ENCODE measurements around the gene SYNDIG1.

Gene SYNDIG1

GRCh38 chr20:24700166-24700860, 230.9 kb downstream of the SYNDIG1 start:
- DNase-seq = no peak

- no peak for DNase-seq
Measured at GRCh38 chr20:24701027-24701426, 231.6 kb downstream of the SYNDIG1 start.

GRCh38 chr20:24701668-24702067, 232.2 kb downstream of the SYNDIG1 start:
- DNase-seq = no peak

GRCh38 chr20:24702501-24703283, 233.3 kb downstream of the SYNDIG1 start:
- DNase-seq = no peak

- no peak for DNase-seq
Measured at GRCh38 chr20:24703284-24703610, 233.8 kb downstream of the SYNDIG1 start.

- no peak for DNase-seq
Measured at GRCh38 chr20:24704899-24705298, 235.5 kb downstream of the SYNDIG1 start.

- no peak for DNase-seq
Measured at GRCh38 chr20:24705486-24705885, 236.1 kb downstream of the SYNDIG1 start.

GRCh38 chr20:24708411-24709295, 239.2 kb downstream of the SYNDIG1 start:
- DNase-seq = no peak

Measured in NCI-H146 (cell line).